Islet of Langerhans (tissue), 1 donor: ENCODE data around the gene STRA8.

ENCODE experiments used
- FAIRE-seq: peaks from one replicate; lab custom pipeline; 2011; peaks lifted over from hg19 to GRCh38; lab: Jason Lieb, UNC

STRA8 gene

GRCh38 chr7:135239263-135239662, 5.6 kb downstream of the STRA8 start:
- no peak for FAIRE-seq

- no peak for FAIRE-seq
Measured at GRCh38 chr7:135240441-135240840, 6.8 kb downstream of the STRA8 start.

- FAIRE-seq: no peak
Measured at GRCh38 chr7:135242096-135242684, 8.6 kb downstream of the STRA8 start.

- no peak for FAIRE-seq
Measured at GRCh38 chr7:135245226-135246190, 11.9 kb downstream of the STRA8 start.

DNA sequence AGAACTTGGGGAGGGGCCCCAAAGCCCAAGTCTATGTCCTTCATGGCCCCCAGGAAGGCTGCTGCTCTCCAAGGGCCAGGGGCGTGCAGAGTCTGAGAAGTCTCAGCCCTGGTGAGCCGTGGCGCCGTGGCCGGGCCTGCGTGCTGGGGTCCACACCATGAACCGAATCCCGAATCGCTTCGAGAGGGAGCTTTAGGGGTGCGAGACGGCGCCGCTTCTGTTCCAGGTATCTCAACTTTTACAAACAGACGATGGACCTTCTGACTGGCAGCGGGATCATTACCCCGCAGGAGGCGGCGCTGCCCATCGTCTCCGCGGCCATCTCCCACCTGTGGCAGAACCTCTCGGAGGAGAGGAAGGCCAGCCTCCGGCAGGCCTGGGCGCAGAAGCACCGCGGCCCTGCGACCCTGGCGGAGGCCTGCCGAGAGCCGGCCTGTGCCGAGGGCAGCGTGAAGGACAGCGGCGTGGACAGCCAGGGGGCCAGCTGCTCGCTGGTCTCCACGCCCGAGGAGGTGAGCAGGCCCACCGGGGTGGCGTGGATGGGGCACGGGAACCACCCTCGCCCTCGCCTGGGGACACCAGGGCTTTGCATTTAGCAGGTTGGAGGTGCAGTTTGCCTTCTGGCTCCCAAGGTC, 12.7 kb downstream of the STRA8 start:
- FAIRE-seq: no peak

DNA sequence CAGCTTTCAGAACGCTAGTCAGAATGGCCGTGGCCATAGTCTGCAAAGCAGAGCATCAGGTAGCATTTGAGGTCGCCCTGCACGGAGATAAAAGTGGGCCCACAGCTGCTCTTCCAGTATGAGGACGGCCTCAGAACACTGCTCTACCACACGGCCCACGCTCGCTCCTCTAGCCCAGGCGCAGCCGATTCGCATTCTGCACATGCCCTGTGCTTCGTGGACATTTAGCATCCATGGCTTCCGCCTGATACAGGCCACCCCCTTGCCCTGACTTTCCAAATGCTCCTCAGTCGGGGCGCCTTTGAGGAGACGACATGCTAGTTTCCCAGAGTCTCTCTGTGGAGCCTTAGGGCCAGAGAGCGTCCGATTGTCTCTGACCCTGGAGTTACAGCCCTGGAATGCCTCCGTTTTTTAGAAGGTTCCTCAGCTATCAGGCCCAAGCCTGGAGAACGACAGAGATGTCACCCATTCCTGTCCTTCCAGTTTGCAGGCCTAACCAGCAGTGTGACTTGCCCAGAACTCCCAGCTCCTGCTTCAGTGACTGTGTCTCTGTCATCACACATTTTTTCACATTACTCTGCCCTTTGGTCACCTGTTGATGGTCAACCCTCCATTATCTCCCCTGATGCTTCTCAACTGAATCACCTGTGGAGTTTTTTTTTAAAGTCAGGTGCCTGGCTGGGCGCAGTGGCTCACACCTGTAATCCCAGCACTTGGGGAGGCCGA, 14.3 kb downstream of the STRA8 start:
- FAIRE-seq: no peak

GRCh38 chr7:135248546-135248945, 14.9 kb downstream of the STRA8 start:
- no peak for FAIRE-seq

DNA sequence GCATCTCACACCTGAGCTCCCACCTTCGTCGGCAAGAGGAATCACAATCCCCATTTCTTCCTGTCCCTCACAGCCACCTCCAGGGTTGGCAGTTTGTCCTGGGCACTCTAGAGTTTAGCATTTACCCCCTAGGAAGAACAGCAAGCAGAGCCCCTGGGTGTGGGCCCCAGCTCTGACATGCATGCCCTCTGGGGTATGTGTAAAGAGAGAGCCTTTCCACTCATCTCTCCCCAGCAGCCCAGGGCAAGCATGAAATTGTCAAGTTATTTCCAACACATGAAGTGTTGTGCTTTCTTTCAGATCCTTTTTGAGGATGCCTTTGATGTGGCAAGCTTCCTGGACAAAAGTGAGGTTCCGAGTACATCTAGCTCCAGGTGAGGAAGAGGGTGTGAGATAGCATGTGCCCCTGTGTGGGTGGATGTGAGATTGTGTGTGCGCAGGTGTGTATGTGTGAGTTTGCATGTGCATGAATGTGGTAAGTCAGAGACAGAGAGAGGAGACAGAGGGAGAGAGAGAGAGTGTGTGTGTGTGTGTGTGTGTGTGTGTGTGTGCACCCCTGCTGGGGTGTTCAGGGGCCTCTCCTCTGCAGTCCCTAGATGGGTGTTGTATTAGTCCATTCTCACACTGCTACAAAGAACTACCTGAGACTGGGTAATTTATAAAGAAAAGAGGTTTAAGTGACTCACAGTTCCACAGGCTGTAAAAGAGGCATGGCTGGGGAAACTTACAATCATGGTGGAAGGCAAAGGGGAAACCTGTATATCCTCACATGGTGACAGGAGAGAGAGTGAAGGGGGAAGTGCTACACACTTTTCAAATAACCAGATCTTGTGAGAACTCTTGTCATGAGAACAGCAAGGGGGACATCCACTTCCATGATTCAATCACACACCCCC, 18.1 kb downstream of the STRA8 start:
- no peak for FAIRE-seq

GRCh38 chr7:135253851-135254771, 20.5 kb downstream of the STRA8 start:
- no peak for FAIRE-seq

DNA sequence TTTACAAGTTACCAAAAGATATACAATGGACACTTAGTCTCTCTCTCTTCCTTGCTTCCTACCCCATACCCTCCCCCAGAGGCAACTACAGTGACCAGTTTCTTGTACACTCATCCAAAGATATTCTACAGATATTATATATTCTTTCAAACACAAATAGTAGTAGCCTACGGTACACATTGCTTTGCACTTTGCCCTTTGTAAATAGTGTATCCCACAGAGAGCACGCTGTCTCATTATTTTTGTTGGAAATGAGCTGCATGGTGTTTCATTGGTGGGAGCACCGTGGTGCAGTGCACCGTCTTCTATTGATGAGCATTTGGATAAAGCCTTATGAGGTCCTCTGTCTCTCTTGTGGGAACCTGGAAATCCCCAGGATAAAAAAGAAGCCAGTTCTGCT, 24.2 kb downstream of the STRA8 start:
- no peak for FAIRE-seq

- FAIRE-seq: no peak
Measured at GRCh38 chr7:135258585-135258984, 24.9 kb downstream of the STRA8 start.

DNA sequence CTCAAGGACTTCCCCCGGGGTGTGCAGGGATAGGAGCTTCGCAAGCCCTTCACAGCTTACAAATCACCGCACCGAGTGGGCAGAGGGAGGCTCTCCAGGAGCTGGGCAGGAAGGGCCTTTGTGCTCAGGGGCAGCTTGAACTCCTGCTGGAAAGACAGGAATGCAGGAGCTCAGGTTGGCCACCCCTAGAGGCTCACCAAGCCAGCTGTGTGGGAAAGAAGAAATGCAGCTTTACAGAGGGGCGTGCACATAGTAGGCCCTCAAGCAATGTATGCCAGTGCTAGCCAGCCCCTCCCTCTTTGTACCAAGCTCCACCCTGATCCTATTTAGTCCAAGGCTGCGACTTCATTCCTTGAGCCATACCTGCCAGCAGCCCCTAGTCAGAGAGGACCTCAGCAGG, 26.1 kb downstream of the STRA8 start:
- FAIRE-seq: no peak

GRCh38 chr7:135260470-135260869, 26.8 kb downstream of the STRA8 start:
- no peak for FAIRE-seq

DNA sequence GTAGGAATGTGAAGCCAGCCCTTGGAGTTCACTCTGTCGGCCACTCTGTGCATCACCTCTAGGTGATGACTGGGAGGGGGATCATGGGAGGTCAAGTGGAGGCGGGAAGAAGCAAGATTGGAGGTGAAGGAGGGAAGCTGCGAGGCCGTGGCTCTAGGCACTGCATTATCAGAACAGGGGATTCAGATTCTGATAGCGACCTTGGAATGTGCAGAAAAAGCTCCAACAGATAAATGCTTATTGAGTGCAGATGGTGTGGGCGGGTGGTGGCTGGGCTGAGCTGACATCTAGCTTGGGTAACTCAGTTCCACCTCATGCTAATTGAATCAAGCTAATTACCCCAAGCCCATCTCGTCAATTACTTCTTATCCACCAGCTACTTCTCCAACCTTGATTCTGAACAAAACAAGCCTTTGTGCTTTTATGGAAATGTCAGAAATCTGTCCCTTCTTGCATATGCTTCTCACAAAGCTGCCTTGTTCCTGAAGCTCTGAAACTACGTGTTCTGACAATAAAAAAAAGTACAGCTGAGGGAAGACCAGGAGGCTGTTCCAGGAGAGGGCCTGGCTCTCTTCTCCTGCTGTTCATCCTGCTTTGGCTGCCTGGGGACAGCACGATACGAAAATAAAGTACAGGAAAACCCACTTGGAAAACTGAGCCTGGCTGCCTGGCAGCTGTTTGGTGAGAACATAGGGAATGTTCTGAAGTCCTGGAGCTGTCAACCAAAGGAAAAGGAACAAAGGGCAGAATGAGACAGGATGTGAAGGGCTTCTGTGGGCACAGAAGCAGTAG, 27.5 kb downstream of the STRA8 start:
- no peak for FAIRE-seq

DNA sequence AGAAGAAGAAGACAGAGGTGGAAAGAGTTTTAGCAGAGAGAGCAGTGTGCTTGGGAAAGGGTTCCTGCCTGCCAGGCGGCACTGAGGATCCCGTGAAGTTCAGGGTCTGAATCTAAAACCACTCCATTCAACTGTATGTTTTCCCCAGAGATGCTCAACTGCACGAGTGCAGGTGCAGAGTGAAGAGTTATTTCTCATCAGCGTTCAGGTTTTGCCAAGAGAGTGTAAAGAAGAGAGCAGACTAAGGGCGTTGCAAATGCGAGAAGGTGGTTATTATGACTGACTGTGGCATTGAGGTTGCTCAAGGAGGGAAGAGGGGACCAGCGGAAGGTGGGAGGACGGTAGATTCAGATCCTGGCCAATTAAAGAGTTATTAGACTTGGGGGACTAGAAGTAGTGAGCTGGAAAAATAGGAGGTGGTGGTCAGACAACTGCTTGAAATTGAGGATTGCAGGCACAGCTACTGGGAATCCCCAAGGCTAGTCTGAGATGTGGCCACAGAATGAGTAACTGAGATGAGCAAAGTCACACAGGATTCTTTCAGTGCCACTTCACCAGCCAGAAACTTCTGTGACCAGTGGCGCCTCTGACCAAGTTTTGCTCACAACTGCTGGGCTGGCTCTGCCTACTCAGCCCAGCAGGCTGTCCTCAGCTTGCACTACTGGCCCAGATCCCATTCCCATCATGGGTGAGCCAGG, 29.1 kb downstream of the STRA8 start:
- FAIRE-seq: no peak

- FAIRE-seq: no peak
Measured at GRCh38 chr7:135263321-135263970, 29.8 kb downstream of the STRA8 start.

DNA sequence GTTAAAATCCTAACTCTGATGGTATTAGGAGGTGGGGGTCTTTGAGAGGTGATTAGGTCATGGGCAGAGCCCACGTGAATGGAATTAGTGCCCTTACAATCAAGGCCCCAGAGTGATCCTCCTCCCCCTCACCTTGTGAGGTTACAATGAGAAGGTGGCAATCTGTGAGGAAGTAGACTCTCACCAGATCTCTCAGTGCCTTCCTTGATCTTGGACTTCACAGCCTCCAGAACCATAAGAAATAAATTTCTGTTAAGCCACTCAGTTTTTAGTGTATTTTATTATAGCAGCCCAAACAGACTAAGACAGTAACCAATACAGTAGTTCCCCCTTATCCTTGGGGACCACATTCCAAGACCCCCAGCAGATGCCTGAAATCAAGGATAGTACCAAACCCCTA, 32.0 kb downstream of the STRA8 start:
- FAIRE-seq: no peak

DNA sequence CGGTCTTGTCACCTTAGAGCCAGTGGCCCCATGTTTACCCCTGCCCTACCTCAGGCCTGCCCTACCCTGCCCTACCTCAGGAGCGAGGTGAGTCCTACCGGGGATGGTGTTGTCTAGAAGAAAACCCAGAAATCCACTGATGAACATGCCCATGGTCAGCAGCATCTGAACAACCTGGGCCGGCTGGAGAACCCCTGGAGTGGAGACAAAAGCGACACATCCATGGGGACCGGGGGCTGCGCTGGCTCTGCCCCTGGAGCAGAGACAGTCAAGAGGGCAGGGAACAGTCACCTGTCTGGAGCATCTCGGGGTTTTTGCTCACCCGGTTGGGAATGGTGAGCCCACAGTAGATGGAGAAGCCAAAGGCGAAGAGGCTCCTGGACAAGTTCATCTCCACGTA, 36.3 kb downstream of the STRA8 start:
- FAIRE-seq: no peak
